Measurements from ENCODE around the gene KDM7A.
A peak's percentile ranks its signal among the peaks of the same experiment; 100 is the strongest.

Gene KDM7A

GRCh38 chr7:140195859-140196258 is 19.1 kb upstream of the KDM7A start:
- no peaks in the 10 kb centered on the region for H3K36me3 ChIP-seq (replicated peaks)
- no peak for DNase-seq (ENCODE audit: low spot score in 2 of 2)
- in situ Hi-C loops (cut with MboI; ENCODE audit: low sequenced_read_pairs), result no loop called here

GRCh38 chr7:140192620-140193019 is 15.8 kb upstream of the KDM7A start:
- no peaks in the 10 kb centered on the region for H3K9me3 ChIP-seq
- no peaks in the 10 kb centered on the region for H3K36me3 ChIP-seq (replicated peaks)
- in situ Hi-C loops (cut with MboI; ENCODE audit: low sequenced_read_pairs), result no loop called here
- H3K4me1 ChIP-seq, result no peaks in the 10 kb centered on the region; the same call in 1 of the 2 replicates
- no peak overlapping the region for H3K4me3 ChIP-seq
- H3K27me3 ChIP-seq (ENCODE audit: low read depth), result no peaks in the 10 kb centered on the region
- peak in 1 of 2 experiments; percentile 25 for DNase-seq (ENCODE audit: low spot score in 2 of 2)

More at GRCh38 chr7:140195859-140196258, 19.1 kb upstream of the KDM7A start:
- Histone ChIP-seq H3K4me3 (no peak overlapping the region), H3K27me3 (ENCODE audit: low read depth) (0 out of 2 replicates have a peak, but pooled peaks cover 2% of the 10 kb centered on the region), H3K9me3 (no peaks in the 10 kb centered on the region), H3K4me1 (no peaks in the 10 kb centered on the region; the same call in 1 of the 2 replicates)

- DNase-seq (ENCODE audit: low spot score in 2 of 2), result no peak
- Histone ChIP-seq H3K36me3 (replicated peaks) (no peaks in the 10 kb centered on the region), H3K4me3 (no peak overlapping the region), H3K4me1 (no peaks in the 10 kb centered on the region; the same call in 1 of the 2 replicates), H3K27me3 (ENCODE audit: low read depth) (no peaks in the 10 kb centered on the region), H3K9me3 (no peaks in the 10 kb centered on the region)
- in situ Hi-C loops (cut with MboI; ENCODE audit: low sequenced_read_pairs), result no loop called here
Observed at GRCh38 chr7:140192176-140192575, 15.4 kb upstream of the KDM7A start.

GRCh38 chr7:140190588-140190987 is 13.8 kb upstream of the KDM7A start:
- Histone ChIP-seq H3K27me3 (ENCODE audit: low read depth) (no peaks in the 10 kb centered on the region), H3K4me1 (no peaks in the 10 kb centered on the region; the same call in 1 of the 2 replicates), H3K9me3 (no peaks in the 10 kb centered on the region), H3K36me3 (replicated peaks) (no peaks in the 10 kb centered on the region), H3K4me3 (no peak overlapping the region)
- DNase-seq (ENCODE audit: low spot score in 2 of 2), result no peak
- in situ Hi-C loops (cut with MboI; ENCODE audit: low sequenced_read_pairs), result no loop called here

GRCh38 chr7:140189917-140190316 is 13.1 kb upstream of the KDM7A start:
- Histone ChIP-seq H3K4me3 (no peak overlapping the region), H3K36me3 (replicated peaks) (no peaks in the 10 kb centered on the region), H3K4me1 (no peaks in the 10 kb centered on the region; the same call in 1 of the 2 replicates), H3K27me3 (ENCODE audit: low read depth) (peaks cover 3% of the 10 kb centered on the region; the same call in 1 of the 2 replicates), H3K9me3 (no peaks in the 10 kb centered on the region)
- in situ Hi-C loops (cut with MboI; ENCODE audit: low sequenced_read_pairs), result no loop called here
- no peak for DNase-seq (ENCODE audit: low spot score in 2 of 2)

GRCh38 chr7:140182917-140183316 is 6.1 kb upstream of the KDM7A start:
- no peaks in the 10 kb centered on the region for H3K4me1 ChIP-seq
- DNase-seq (ENCODE audit: low spot score in 2 of 2), result no peak
- H3K27me3 ChIP-seq (ENCODE audit: low read depth), result peaks cover 22% of the 10 kb centered on the region
- in situ Hi-C loops (cut with MboI; ENCODE audit: low sequenced_read_pairs), result no loop called here
- H3K9me3 ChIP-seq, result 0 out of 2 replicates have a peak, but pooled peaks cover 2% of the 10 kb centered on the region
- no peaks in the 10 kb centered on the region for H3K36me3 ChIP-seq (replicated peaks)
- H3K4me3 ChIP-seq, result no peak overlapping the region

- H3K9me3 ChIP-seq, result 0 out of 2 replicates have a peak, but pooled peaks cover 2% of the 10 kb centered on the region
- no peaks in the 10 kb centered on the region for H3K36me3 ChIP-seq (replicated peaks)
- no peak for DNase-seq (ENCODE audit: low spot score in 2 of 2)
- peaks cover 19% of the 10 kb centered on the region for H3K27me3 ChIP-seq (ENCODE audit: low read depth)
- H3K4me1 ChIP-seq, result peaks cover 4% of the 10 kb centered on the region; the same call in 1 of the 2 replicates
- H3K4me3 ChIP-seq, result no peak overlapping the region
- in situ Hi-C loops (cut with MboI; ENCODE audit: low sequenced_read_pairs), result loop anchor here (10.0 kb wide), 1 partner anchor 145 kb away; no protein-coding TSS in a partner anchor
Observed at GRCh38 chr7:140179339-140179738, 2.6 kb upstream of the KDM7A start.

- DNase-seq (ENCODE audit: low spot score in 2 of 2), result peak in 1 of 2 experiments; percentile 18
- in situ Hi-C loops (cut with MboI; ENCODE audit: low sequenced_read_pairs), result loop anchor here (10.0 kb wide), 1 partner anchor 149 kb away; no protein-coding TSS in a partner anchor
- H3K4me1 ChIP-seq, result peaks cover 4% of the 10 kb centered on the region; the same call in 1 of the 2 replicates
Observed at GRCh38 chr7:140176122-140176701, 571 bp downstream of the KDM7A start.

GRCh38 chr7:140175221-140176121 is 1.3 kb downstream of the KDM7A start:
- Histone ChIP-seq H3K27me3 (ENCODE audit: low read depth) (no peaks in the 10 kb centered on the region), H3K36me3 (replicated peaks) (no peaks in the 10 kb centered on the region), H3K9me3 (0 out of 2 replicates have a peak, but pooled peaks cover 2% of the 10 kb centered on the region), H3K4me1 (peaks cover 4% of the 10 kb centered on the region; the same call in 1 of the 2 replicates), H3K4me3 (peak overlapping the region; percentile 63)
- DNase-seq (ENCODE audit: low spot score in 2 of 2), result peak; percentile 88 to 97
- in situ Hi-C loops (cut with MboI; ENCODE audit: low sequenced_read_pairs), result loop anchor here (10.0 kb wide), 1 partner anchor 149 kb away; no protein-coding TSS in a partner anchor

More at GRCh38 chr7:140176122-140176701, 571 bp downstream of the KDM7A start:
- Histone ChIP-seq H3K9me3 (0 out of 2 replicates have a peak, but pooled peaks cover 2% of the 10 kb centered on the region), H3K27me3 (ENCODE audit: low read depth) (no peaks in the 10 kb centered on the region), H3K4me3 (peak overlapping the region; percentile 63), H3K36me3 (replicated peaks) (no peaks in the 10 kb centered on the region)

- Histone ChIP-seq H3K27me3 (ENCODE audit: low read depth) (no peaks in the 10 kb centered on the region), H3K4me3 (no peak overlapping the region), H3K36me3 (replicated peaks) (no peaks in the 10 kb centered on the region), H3K9me3 (0 out of 2 replicates have a peak, but pooled peaks cover 1% of the 10 kb centered on the region), H3K4me1 (peaks cover 4% of the 10 kb centered on the region; the same call in 1 of the 2 replicates)
- in situ Hi-C loops (cut with MboI; ENCODE audit: low sequenced_read_pairs), result loop anchor here (10.0 kb wide), 1 partner anchor 151 kb away; no protein-coding TSS in a partner anchor
- DNase-seq (ENCODE audit: low spot score in 2 of 2), result no peak
Observed at GRCh38 chr7:140174217-140174616, 2.6 kb downstream of the KDM7A start.

- H3K27me3 ChIP-seq (ENCODE audit: low read depth), result no peaks in the 10 kb centered on the region
- in situ Hi-C loops (cut with MboI; ENCODE audit: low sequenced_read_pairs), result loop anchor here (10.0 kb wide), 1 partner anchor 154 kb away; no protein-coding TSS in a partner anchor
- no peak for DNase-seq (ENCODE audit: low spot score in 2 of 2)
- H3K4me1 ChIP-seq, result peaks cover 4% of the 10 kb centered on the region; the same call in 1 of the 2 replicates
- no peaks in the 10 kb centered on the region for H3K9me3 ChIP-seq
- no peaks in the 10 kb centered on the region for H3K36me3 ChIP-seq (replicated peaks)
- no peak overlapping the region for H3K4me3 ChIP-seq
Observed at GRCh38 chr7:140170375-140170774, 6.4 kb downstream of the KDM7A start.

- Histone ChIP-seq H3K4me3 (no peak overlapping the region), H3K4me1 (no peaks in the 10 kb centered on the region), H3K9me3 (no peaks in the 10 kb centered on the region), H3K36me3 (replicated peaks) (no peaks in the 10 kb centered on the region), H3K27me3 (ENCODE audit: low read depth) (no peaks in the 10 kb centered on the region)
- in situ Hi-C loops (cut with MboI; ENCODE audit: low sequenced_read_pairs), result no loop called here
- no peak for DNase-seq (ENCODE audit: low spot score in 2 of 2)
Observed at GRCh38 chr7:140168816-140169215, 8.0 kb downstream of the KDM7A start.

GRCh38 chr7:140165422-140165821 is 11.4 kb downstream of the KDM7A start:
- Histone ChIP-seq H3K27me3 (ENCODE audit: low read depth) (no peaks in the 10 kb centered on the region), H3K4me3 (no peak overlapping the region), H3K4me1 (no peaks in the 10 kb centered on the region), H3K36me3 (replicated peaks) (no peaks in the 10 kb centered on the region), H3K9me3 (no peaks in the 10 kb centered on the region)
- DNase-seq (ENCODE audit: low spot score in 2 of 2), result no peak
- in situ Hi-C loops (cut with MboI; ENCODE audit: low sequenced_read_pairs), result no loop called here
